ENCODE data around the gene MRPL45.

DNA sequence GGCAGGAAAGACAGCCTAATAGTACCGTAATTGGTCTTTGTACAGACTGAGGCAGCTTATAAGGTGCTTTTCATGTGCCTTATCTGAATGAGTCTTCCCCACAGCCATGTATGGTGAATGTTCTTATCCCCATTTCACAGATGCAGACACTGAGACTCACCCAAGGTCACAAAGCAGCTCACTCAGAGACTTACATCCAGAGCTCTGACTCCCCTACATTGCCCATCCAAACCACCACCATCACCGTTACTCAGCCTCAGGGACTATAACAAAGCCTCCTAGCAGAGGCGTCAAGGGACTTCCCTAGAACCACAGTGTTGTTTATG is 47.4 kb downstream of the MRPL45 start:
- TF ChIP-seq, protein P1, sequence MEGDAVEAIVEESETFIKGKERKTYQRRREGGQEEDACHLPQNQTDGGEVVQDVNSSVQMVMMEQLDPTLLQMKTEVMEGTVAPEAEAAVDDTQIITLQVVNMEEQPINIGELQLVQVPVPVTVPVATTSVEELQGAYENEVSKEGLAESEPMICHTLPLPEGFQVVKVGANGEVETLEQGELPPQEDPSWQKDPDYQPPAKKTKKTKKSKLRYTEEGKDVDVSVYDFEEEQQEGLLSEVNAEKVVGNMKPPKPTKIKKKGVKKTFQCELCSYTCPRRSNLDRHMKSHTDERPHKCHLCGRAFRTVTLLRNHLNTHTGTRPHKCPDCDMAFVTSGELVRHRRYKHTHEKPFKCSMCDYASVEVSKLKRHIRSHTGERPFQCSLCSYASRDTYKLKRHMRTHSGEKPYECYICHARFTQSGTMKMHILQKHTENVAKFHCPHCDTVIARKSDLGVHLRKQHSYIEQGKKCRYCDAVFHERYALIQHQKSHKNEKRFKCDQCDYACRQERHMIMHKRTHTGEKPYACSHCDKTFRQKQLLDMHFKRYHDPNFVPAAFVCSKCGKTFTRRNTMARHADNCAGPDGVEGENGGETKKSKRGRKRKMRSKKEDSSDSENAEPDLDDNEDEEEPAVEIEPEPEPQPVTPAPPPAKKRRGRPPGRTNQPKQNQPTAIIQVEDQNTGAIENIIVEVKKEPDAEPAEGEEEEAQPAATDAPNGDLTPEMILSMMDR (IDR thresholded peaks at IDR 0.05): no peak
- no peak for TF ChIP-seq EZH2 (IDR thresholded peaks at IDR 0.05; ENCODE audit: borderline replicate concordance, insufficient read depth, low read depth, low read length, poor library complexity, severe bottlenecking)

Measured in B cell (primary cell).